ENCODE data around the gene FRYL. TPM values are rescaled to one million over a fixed set of nuclear protein-coding genes. Genes with fewer than 3 reads are reported as not detected.

The FRYL gene
- total RNA-seq, 1 donor from 2014 or later: 65.5 TPM

GRCh38 chr4:48710446-48711209 is 69.5 kb downstream of the FRYL start:
- H3K9me3 Mint-ChIP-seq (ENCODE audit: low read depth): peaks cover 24% of the 10 kb centered on the region

GRCh38 chr4:48709901-48710300 is 70.2 kb downstream of the FRYL start:
- no peaks in the 10 kb centered on the region for H3K27me3 Mint-ChIP-seq
- no peak for DNase-seq (ENCODE audit: low spot score, unreplicated experiment)
- H3K27ac Mint-ChIP-seq: no peak overlapping the region
- peaks cover 36% of the 10 kb centered on the region for H3K36me3 Mint-ChIP-seq (ENCODE audit: insufficient read depth)
- TF ChIP-seq CTCF (IDR thresholded peaks at IDR 0.05; ENCODE audit: unreplicated experiment): no peak
- H3K4me1 Mint-ChIP-seq (ENCODE audit: low read depth): no peaks in the 10 kb centered on the region
- peaks cover 24% of the 10 kb centered on the region for H3K9me3 Mint-ChIP-seq (ENCODE audit: low read depth)
- no peak overlapping the region for H3K4me3 Mint-ChIP-seq (ENCODE audit: low read depth)

More at GRCh38 chr4:48710446-48711209, 69.5 kb downstream of the FRYL start:
- no peaks in the 10 kb centered on the region for H3K4me1 Mint-ChIP-seq (ENCODE audit: low read depth)
- no peak for TF ChIP-seq CTCF (IDR thresholded peaks at IDR 0.05; ENCODE audit: unreplicated experiment)
- DNase-seq (ENCODE audit: low spot score, unreplicated experiment): no peak
- H3K27me3 Mint-ChIP-seq: no peaks in the 10 kb centered on the region
- peaks cover 36% of the 10 kb centered on the region for H3K36me3 Mint-ChIP-seq (ENCODE audit: insufficient read depth)
- no peak overlapping the region for H3K27ac Mint-ChIP-seq
- H3K4me3 Mint-ChIP-seq (ENCODE audit: low read depth): no peak overlapping the region

- Mint-ChIP-seq H3K4me1 (ENCODE audit: low read depth) (peaks cover 2% of the 10 kb centered on the region), H3K9me3 (ENCODE audit: low read depth) (peaks cover 21% of the 10 kb centered on the region), H3K27me3 (no peaks in the 10 kb centered on the region), H3K27ac (no peak overlapping the region), H3K4me3 (ENCODE audit: low read depth) (no peak overlapping the region), H3K36me3 (ENCODE audit: insufficient read depth) (peaks cover 34% of the 10 kb centered on the region)
- DNase-seq (ENCODE audit: low spot score, unreplicated experiment): no peak
- no peak for TF ChIP-seq CTCF (IDR thresholded peaks at IDR 0.05; ENCODE audit: unreplicated experiment)
Measured at GRCh38 chr4:48708610-48709009, 71.5 kb downstream of the FRYL start.

- no peak for TF ChIP-seq CTCF (IDR thresholded peaks at IDR 0.05; ENCODE audit: unreplicated experiment)
- Mint-ChIP-seq H3K27ac (no peak overlapping the region), H3K4me3 (ENCODE audit: low read depth) (no peak overlapping the region), H3K36me3 (ENCODE audit: insufficient read depth) (peaks cover 25% of the 10 kb centered on the region), H3K4me1 (ENCODE audit: low read depth) (peaks cover 9% of the 10 kb centered on the region), H3K27me3 (no peaks in the 10 kb centered on the region), H3K9me3 (ENCODE audit: low read depth) (peaks cover 10% of the 10 kb centered on the region)
- DNase-seq (ENCODE audit: low spot score, unreplicated experiment): no peak
Measured at GRCh38 chr4:48706736-48707135, 73.3 kb downstream of the FRYL start.

GRCh38 chr4:48705609-48706008 is 74.5 kb downstream of the FRYL start:
- H3K36me3 Mint-ChIP-seq (ENCODE audit: insufficient read depth): peaks cover 20% of the 10 kb centered on the region
- no peak overlapping the region for H3K27ac Mint-ChIP-seq
- peaks cover 12% of the 10 kb centered on the region for H3K4me1 Mint-ChIP-seq (ENCODE audit: low read depth)
- no peak overlapping the region for H3K4me3 Mint-ChIP-seq (ENCODE audit: low read depth)
- no peak for TF ChIP-seq CTCF (IDR thresholded peaks at IDR 0.05; ENCODE audit: unreplicated experiment)
- no peak for DNase-seq (ENCODE audit: low spot score, unreplicated experiment)
- no peaks in the 10 kb centered on the region for H3K27me3 Mint-ChIP-seq
- H3K9me3 Mint-ChIP-seq (ENCODE audit: low read depth): peaks cover 5% of the 10 kb centered on the region
